AG04449 (cell line): ENCODE measurements around the gene IL13.

ENCODE experiments used
- CTCF ChIA-PET: fragments of 350-600 bp; formaldehyde crosslinking; extraction: SDS; loops from one replicate; lab custom pipeline; 2021; ENCODE audit warnings: antibody characterized with exemption; lab: Yijun Ruan, JAX
- POLR2A ChIA-PET: fragments of 400-600, 350-600 bp; formaldehyde crosslinking; extraction: SDS; loops from one replicate; lab custom pipeline; 2020; ENCODE audit warnings: antibody characterized with exemption, inconsistent platforms; lab: Yijun Ruan, JAX
- DNase-seq: peaks from one replicate; pipeline ENCODE4 v3.0.0-alpha.2; 2010; ENCODE audit warnings: low read depth, low spot score
- H3K4me3 ChIP-seq: 2 replicates; pipeline ENCODE4 v1.5.1; 2011; ENCODE audit warnings: low read depth, mild to moderate bottlenecking, control low read depth, low read length
- TF ChIP-seq, protein P1 (sequence below): IDR thresholded peaks from one replicate; pipeline ENCODE4 v1.5.1; 2011; ENCODE audit warnings: mild to moderate bottlenecking, moderate library complexity, low read length, control low read depth, inconsistent platforms; ENCODE audit not compliant: insufficient read depth; ENCODE audit errors: missing control alignments

The IL13 gene

DNA sequence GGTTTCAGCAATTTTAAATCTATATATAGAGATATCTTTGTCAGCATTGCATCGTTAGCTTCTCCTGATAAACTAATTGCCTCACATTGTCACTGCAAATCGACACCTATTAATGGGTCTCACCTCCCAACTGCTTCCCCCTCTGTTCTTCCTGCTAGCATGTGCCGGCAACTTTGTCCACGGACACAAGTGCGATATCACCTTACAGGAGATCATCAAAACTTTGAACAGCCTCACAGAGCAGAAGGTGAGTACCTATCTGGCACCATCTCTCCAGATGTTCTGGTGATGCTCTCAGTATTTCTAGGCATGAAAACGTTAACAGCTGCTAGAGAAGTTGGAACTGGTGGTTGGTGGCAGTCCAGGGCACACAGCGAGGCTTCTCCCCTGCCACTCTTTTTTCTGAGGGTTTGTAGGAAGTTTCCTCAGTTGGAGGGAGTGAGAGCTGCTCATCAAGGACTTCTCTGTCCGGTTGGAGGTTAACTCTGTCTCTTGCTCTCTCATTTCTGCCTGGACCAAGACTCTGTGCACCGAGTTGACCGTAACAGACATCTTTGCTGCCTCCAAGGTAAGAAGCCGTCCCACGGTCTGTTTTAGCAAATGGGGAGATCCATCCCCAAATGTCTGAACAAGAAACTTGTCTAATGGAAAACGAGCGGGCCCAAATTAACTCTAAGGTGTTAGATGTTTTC lies 16.1 kb downstream of the IL13 start, which contains the start of gene IL4:
Gene IL4, plus strand, starts transcription at position 51 of the 692 bp plus-strand sequence. Its CDS starts 62 bp downstream, at position 113.
- POLR2A ChIA-PET: interaction anchor here (0.6 kb wide), 1 partner anchor 195 kb away, joined by 3 read pairs; no protein-coding TSS in a partner anchor
- CTCF ChIA-PET: interaction anchor here (0.6 to 1.2 kb wide), 4 partner anchors 14 to 155 kb away, joined by 3 to 5 read pairs (median 4); partner anchors contain the start of gene IL13
- no peak for DNase-seq
- H3K4me3 ChIP-seq: no peak within 1 kb of the TSS
- TF ChIP-seq, protein P1, sequence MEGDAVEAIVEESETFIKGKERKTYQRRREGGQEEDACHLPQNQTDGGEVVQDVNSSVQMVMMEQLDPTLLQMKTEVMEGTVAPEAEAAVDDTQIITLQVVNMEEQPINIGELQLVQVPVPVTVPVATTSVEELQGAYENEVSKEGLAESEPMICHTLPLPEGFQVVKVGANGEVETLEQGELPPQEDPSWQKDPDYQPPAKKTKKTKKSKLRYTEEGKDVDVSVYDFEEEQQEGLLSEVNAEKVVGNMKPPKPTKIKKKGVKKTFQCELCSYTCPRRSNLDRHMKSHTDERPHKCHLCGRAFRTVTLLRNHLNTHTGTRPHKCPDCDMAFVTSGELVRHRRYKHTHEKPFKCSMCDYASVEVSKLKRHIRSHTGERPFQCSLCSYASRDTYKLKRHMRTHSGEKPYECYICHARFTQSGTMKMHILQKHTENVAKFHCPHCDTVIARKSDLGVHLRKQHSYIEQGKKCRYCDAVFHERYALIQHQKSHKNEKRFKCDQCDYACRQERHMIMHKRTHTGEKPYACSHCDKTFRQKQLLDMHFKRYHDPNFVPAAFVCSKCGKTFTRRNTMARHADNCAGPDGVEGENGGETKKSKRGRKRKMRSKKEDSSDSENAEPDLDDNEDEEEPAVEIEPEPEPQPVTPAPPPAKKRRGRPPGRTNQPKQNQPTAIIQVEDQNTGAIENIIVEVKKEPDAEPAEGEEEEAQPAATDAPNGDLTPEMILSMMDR: no peak

DNA sequence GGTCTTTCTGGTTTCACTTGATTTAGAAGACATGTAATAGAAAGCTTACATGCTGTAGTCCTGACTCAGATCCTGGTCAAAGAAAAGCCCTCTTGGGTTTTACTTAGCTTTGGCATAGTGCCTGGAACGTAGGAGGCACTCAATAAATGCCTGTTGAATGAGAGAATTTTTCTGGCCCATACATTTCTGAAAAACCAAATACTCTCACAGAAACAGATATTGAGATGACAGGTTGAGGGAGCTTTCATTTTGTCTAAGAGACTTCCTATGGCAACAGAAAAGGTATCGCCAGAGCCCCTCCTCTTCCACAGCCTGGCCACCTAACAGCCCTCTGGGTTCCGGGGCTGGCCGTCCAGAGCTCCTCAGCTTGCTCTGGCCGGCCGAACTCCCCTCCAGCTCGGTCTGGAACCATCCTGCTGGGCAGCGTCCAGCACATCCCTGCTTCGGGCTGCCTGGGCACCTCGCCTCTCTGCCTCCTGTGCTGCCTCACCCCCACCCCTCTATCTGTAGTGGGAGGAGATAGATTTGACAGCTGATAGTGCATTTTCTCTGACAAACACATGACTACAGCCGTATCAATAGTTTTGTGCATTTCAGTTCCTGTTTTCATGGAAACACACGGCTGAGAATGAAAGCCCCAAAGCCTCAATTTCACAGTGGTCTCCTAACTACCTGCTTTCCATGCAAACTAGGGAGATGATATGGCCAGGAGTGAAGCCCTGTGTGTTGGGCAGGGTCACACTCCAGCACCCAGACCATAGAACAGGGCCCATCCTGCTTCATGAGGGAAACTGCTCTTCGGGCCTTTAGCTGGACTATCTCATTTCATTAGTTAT lies 16.9 kb downstream of the IL13 start:
- no peak overlapping the region for H3K4me3 ChIP-seq
- DNase-seq: peak; percentile 91
- ChIA-PET CTCF (interaction anchor here (0.8 to 1.2 kb wide), 3 partner anchors 17 to 155 kb away, joined by 3 to 5 read pairs (median 3); partner anchors contain the start of gene IL13), POLR2A (interaction anchor here (0.6 kb wide), 1 partner anchor 194 kb away, joined by 3 read pairs; no protein-coding TSS in a partner anchor)
- TF ChIP-seq, protein P1: no peak

DNA sequence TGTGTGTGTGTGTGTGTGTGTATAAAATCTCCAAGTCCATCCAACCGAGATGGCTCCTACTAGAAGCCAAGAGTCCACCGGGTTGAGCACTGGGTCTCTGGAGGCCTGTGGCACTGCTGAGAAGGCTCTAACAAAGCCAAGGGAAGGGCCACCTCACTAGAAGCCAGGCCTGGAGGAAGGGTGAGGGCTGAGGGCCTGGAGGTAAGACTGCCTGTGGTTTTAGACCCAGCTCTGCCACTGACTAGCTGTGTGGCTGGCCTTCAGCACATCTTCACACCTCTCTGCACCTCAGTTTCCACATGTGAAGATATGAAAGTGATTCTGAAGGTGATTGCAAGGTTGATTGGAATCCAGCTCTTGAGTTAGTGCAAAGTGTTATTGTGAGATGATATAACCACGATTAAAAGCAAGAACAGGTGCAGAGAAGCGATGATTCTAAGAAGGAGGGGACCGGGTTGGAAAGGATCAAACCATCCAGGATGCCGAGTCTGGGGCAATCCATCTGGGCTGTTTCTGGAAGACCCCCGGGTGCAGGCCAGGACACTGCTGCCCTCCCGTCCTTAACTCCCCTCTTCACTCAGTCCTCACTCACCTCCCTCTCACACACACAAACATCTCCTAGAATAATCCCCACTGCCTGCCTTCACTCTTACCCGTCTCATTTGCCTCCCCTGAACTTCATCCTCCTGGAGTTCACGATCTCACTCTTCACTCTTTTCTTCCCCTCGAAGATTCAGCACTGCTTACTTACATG lies 18.1 kb downstream of the IL13 start:
- no peak overlapping the region for H3K4me3 ChIP-seq
- no peak for DNase-seq
- TF ChIP-seq, protein P1: no peak
- ChIA-PET CTCF (interaction anchor here (0.7 to 1.9 kb wide), 6 partner anchors 14 to 289 kb away, joined by 3 to 6 read pairs (median 3); no protein-coding TSS in a partner anchor), POLR2A (no interaction called here)

DNA sequence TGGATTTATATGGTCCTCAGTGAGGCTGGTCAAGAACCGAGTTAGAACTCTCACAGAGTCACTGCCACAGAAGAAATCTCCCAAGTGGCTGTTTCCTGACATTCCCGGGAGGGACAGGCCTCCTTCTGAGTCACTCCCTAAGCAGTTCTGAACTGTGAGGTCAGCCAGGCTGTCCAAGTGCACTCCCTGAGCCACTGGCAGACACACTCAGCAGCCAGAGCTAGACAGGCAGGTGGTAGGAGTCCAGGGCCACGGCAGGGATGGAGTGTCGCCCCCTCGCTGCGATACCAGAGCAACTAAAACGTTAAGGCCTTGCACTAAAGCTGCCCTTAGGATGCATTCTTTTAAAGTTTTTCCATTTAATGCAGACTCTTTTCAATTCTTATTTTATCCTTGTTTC lies 19.2 kb downstream of the IL13 start:
- no peak overlapping the region for H3K4me3 ChIP-seq
- TF ChIP-seq, protein P1: peak; percentile 6
- peak; percentile 59 for DNase-seq
- ChIA-PET POLR2A (no interaction called here), CTCF (interaction anchor here (0.9 to 1.9 kb wide), 7 partner anchors 9 to 290 kb away, joined by 3 to 8 read pairs (median 4); no protein-coding TSS in a partner anchor)

- DNase-seq: no peak
- ChIA-PET POLR2A (no interaction called here), CTCF (interaction anchor here (0.6 to 1.9 kb wide), 6 partner anchors 9 to 291 kb away, joined by 3 to 8 read pairs (median 4); no protein-coding TSS in a partner anchor)
These were observed 19.9 kb downstream of the IL13 start for GRCh38 chr5:132677682-132678400.

More at GRCh38 chr5:132677682-132678400, 19.9 kb downstream of the IL13 start:
- TF ChIP-seq, protein P1: no peak
- no peak overlapping the region for H3K4me3 ChIP-seq
